ENCODE measurements around the gene MEGF10.

Gene MEGF10

DNA sequence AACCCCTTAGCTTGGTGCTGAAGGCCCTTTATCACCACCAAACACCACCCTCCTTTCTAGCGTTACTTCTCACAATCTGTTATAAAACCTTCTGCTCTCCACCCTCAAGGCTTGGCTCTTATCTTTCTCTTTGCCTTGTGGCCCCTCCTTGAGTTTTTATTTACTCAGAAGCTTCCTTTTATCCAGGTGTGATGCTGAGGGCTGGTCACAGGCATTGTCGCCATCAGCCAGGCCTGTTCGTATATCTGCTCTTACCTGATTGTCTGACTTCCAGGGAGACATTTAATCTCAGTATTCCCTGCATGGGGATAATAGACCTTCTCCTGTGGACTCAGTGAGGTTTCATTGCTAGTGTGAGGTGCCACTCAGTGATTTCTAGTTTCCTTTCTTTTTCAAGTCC, 34.2 kb downstream of the MEGF10 start:
- no peak for DNase-seq (ENCODE audit: low read depth in 1 of 2, low spot score in 1 of 2)

DNA sequence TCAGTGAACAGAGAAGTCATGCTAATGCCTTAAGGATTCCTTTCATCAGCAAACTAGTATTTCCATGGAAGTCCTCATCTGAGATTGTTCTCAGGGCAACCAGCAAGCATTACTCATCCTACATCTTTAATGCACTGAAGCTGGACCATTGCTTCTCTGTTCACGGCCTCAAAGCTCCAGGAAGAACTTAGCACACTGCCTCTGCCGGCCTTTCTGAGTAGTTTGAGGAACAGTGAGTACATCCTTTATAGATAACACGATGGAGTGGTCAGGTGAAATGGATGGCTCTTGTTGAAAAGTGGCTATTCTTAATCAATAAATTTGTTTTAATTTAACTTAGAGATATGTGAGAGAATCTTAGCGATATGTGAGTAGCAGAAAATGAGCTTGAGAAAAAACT, 35.8 kb downstream of the MEGF10 start:
- DNase-seq (ENCODE audit: low read depth in 1 of 2, low spot score in 1 of 2): no peak

DNA sequence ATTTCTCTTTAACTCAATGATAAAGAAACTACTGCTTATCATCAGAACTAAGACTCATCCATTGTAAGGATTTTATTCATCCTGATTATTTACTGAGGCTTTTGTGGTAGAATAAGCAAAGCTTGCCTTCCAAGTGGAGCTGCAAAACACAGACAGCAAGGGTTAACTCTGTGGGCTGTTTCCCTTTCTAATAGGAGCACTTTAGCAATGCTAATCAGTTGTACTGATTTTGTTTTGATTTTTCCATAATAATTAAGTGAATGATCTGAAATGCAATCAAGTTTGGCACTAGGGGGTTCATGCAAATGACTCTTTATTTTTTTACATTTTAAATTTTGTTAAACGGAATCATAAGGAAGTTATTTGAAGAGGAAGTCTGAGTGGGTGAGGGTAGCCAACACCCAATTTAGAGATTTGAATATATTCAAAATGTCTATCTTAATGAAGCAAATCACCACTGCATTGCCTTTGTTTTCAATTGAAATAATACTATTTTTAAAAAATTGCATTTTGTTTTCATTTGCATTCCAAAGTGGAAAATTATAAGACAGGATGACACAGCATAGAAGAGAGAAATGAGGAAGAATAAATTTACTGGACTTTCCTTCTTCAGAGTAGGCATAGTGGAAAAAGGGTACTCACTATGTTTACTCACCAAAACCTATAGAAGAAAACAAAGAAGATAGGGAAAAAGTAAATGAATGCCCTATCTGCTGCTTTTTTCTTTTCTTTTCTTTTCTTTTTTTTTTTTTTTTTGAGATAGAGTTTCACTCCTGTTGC, 36.6 kb downstream of the MEGF10 start:
- DNase-seq (ENCODE audit: low read depth in 1 of 2, low spot score in 1 of 2): no peak

DNA sequence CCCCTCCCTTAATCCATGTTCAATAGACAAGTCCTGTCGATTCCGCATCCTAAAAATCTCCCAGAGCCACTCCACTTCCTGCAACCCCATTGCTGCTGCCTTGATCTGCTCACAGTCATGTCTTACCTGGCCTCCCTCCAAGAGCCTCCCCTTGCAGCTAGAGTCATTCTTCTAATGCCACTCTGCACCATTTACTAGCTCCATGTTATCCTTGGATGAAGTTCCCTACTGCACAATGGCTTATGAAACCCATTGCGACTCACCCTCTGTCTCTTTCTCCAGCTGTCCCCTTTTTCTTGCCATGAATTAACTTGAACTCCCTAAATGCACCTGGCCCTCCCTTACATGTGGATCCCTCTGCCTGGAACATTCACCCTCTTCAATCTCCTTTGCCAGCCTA, 39.5 kb downstream of the MEGF10 start:
- DNase-seq (ENCODE audit: low read depth in 1 of 2, low spot score in 1 of 2): no peak

DNA sequence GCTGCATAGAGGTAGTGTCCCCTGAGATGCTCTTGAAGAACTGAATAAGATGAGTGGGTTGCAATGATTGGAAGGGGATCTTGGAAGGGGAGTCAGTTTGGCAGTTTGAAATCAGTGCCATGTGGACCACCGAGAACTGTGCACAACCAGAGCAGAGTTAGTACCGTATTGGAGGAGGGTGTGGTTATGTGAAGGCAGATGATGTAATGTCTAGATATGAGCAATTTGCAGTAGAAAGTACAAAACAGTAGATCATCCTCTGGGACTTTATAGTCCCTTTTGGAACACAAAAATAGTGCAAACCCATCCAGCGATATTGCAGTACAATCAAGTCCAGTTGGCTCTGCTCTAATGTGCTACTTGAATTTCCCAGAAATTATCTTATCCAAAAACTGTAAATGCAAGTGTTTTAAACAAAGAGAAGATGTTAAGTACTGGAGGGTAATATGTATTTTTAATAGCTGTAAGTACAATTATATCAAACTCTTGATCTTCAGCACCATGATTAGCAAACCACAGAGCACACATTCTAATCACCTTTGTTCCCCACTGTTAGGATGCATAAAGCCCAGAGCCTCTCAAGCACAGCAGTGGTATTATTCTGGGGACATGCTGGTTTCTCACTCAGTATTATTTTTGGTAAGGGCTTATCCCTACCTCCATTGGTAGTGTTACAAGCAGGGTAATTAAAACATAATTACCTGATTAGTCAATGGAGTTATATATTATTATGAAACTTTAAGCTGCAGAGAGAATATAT, 41.5 kb downstream of the MEGF10 start:
- no peak for DNase-seq (ENCODE audit: low read depth in 1 of 2, low spot score in 1 of 2)

DNA sequence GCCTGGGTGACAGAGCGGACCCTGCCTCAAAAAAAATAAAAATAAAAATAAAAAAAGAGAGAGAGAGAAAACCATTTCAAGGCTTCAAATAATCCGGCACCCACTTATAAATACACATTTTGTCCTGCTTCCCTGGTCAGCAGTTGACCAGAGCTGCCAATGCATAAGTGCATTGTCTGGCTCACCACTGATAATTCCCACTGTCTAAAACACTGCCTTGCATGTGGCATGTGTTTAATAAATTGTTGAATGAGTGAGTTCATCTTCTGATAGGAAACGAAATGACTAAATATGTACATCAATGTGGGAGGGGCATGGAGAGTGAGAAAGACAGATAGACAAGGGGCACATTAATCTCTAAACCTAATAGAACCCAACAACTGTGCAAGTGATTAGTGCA, 42.9 kb downstream of the MEGF10 start:
- DNase-seq (ENCODE audit: low read depth in 1 of 2, low spot score in 1 of 2): no peak

DNA sequence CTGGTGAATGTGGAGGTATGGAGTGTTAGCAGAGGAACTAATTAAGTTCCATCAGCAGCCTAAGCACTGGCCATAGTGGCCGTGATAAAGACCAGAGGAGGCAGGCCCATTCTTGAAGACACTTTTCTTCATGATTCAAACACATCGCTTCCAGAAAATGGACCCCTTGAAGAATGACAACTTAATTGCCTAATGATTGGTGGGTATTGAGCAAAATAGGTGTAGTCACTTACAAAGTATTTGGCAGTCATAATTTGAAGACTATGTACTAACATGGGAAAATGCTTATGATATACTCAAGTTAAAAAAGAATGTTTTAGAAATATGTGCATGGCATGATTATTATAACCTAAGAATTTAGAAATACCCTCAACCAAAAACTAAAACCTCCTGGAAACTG, 44.8 kb downstream of the MEGF10 start:
- DNase-seq (ENCODE audit: low read depth in 1 of 2, low spot score in 1 of 2): no peak

DNA sequence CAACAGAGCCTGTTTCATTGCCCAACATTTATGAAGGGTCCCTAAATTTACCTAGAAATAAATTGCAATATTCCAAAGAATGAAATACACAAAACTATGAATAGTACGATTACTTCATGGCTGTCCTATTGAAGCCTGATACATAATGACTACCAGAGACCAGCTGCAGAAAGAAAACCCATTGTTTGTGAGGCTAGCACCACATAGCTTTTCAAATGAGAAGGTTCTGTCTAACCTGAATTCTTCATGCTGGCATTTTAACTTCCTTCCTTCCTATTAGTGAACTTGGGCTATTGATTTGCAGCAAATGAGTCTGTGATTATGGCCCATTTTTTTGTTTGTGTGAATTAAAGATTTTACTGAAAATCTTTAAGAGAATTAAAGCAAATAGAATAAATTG, 47.3 kb downstream of the MEGF10 start:
- no peak for DNase-seq (ENCODE audit: low read depth in 1 of 2, low spot score in 1 of 2)

DNA sequence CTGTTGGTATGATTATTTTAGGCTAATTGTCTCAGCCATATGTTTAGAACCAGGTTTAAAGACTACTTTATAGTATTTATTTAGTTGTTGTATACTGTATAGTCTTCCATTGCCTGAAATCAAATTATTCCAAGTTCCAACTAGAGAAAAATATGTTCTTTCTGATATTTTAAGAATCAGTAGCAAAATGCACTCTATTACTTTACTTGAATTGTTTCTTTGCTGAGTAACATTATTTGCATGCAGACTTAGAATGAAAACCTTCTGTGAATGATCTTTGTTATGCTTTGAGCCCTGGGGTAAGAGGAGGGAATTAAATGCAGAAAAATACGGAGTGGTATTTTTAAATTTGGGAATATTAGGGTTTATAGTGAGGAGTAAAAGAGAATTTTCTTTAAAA, 47.9 kb downstream of the MEGF10 start:
- no peak for DNase-seq (ENCODE audit: low read depth in 1 of 2, low spot score in 1 of 2)

DNA sequence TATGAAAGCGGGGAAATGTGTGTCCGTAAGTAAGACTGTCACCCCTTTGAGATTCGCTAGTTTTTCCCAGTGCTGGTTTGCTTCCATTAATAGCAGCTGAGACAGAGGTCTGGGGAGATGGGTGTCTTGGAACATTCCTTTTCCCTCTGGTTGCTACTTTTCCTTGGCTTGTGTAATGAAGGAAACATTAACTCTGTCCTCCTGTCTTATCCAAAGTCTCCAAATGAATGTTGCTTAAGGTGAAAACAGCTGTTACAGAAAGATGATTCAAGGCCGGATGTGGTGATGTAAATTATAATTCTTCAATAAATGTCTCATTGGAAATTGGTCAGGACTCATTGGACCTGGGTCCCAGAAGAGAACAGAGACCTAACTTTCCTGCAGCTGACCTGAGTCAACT, 50.0 kb downstream of the MEGF10 start:
- no peak for DNase-seq (ENCODE audit: low read depth in 1 of 2, low spot score in 1 of 2)

DNA sequence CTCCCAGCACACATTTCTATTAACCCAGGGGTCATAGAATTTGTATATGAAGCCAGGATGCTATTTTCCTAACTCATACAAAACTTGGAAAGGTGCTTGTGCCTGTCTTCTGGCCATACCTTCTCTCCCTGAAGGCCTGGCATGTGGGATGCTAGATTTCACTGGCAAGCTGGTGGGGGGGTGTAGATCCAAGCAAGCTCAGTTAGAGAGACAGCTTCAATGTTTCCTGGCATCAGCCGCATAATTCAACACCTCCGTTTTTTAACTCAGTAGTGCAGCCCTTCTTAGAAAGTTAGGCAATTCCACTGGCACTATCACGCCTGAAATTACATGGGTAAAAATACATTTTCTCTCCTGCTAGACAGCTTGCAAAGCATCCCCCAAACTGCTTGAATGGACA, 51.8 kb downstream of the MEGF10 start:
- no peak for DNase-seq (ENCODE audit: low read depth in 1 of 2, low spot score in 1 of 2)

DNA sequence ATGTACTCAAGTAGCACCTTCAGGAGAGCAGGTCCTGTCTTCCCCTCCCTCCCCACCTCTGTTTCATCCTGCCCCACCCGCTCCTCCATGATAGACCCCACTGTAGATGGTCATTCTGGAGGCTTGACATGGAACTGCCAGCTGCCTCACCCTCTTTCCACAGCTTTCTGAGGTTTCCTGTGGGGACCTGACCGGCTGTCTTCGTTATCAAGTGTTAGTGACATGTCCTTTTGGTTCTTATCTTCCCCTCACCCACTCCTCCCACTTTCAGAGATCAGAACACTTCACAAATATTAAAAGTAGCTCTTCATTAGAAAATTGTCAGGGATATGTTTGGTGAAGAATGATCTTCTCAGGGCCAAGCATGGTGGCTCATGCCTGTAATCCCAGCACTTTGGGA, 52.7 kb downstream of the MEGF10 start:
- no peak for DNase-seq (ENCODE audit: low read depth in 1 of 2, low spot score in 1 of 2)

DNA sequence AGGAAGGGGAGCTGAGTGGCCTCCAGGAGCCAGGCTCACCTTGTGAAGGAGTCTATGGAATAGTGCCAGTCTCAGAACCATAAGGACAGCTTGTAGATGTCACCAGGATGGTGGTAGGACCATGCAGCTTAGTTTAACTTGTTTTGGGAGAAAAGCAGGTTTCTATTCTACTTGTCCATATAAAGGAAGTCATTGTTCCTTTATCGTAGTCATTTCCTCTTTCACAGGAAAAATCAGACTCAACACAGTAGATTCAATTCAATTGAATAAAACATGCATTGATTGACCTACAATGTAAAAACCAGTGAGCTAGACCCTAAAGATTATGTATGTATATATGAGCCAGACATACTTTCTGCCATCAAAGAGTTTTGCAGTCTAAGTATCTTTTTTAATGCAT, 53.3 kb downstream of the MEGF10 start:
- DNase-seq (ENCODE audit: low read depth in 1 of 2, low spot score in 1 of 2): no peak

DNA sequence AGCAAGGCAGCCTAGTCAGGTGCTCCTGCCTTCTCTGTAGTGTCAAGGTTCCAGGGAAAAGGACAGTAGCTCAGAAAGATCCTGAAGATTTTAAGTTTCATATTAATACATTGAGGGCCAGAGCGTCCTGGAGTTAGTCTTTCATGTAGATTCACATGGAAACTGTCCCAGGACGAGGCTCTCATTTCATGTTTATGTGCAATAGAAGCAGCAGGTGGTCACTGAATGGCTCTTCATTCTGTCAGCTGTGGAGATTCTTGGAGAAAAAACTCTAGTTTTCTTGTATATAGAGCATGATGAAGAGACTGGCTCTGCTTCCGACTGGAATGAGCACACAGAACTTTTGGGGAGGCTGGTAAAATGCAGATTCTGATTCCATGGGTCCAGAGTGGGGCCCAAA, 54.3 kb downstream of the MEGF10 start:
- no peak for DNase-seq (ENCODE audit: low read depth in 1 of 2, low spot score in 1 of 2)

DNA sequence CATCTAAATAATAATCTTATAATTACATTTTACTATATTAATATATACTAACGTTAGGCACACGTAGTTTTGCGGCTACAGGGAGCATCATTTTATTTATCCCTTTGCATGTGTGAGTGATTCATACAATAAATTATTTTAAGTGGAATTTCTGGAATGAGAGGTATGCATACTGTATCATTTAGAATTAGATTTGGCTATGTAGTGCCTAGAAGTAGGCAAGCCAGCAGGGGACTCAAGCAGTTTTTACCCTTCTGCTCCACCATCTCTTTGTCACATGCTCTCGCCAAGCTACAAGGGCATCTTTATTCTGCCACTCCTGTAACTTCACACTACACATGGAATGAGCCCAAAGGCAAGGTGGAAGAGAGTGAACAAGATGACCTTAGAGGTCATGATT, 60.8 kb downstream of the MEGF10 start:
- DNase-seq (ENCODE audit: low read depth in 1 of 2, low spot score in 1 of 2): no peak

DNA sequence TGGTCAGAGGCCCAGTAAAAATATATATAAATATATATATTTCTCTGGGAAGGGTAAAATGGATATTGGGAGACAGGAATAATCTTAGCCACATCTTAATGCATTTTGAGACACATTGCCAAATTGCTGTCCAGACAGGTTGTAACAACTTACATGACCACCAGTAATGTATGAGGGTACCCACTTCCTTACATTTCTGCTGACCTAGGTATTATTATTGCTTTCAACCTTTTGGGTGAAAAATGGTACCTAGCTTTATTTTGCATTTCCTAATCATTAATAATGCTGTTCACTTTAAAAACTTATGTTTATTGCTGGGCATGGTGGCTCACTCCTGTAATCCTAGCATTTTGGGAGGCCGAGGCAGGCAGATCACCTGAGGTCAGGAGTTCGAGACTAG, 61.5 kb downstream of the MEGF10 start:
- DNase-seq (ENCODE audit: low read depth in 1 of 2, low spot score in 1 of 2): no peak

DNA sequence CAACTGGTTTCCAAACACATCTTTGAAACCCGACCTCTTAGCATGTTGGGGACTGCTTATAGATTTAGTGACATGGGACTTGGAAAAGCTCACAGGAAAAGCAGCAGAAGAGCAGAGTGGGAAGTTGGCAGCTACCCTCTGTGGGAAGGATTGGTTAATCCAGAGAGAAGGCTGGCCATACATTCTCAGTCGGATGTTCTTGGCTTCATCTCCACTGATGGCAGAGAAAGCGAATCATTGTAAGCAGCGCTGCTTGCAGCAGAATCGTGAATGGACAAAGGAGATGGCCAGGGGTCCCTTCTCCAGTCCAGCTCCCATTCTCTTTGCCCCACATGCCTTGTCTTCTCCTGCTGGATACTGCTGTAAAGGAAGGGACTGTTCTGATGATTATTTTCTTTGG, 62.7 kb downstream of the MEGF10 start:
- no peak for DNase-seq (ENCODE audit: low read depth in 1 of 2, low spot score in 1 of 2)

DNA sequence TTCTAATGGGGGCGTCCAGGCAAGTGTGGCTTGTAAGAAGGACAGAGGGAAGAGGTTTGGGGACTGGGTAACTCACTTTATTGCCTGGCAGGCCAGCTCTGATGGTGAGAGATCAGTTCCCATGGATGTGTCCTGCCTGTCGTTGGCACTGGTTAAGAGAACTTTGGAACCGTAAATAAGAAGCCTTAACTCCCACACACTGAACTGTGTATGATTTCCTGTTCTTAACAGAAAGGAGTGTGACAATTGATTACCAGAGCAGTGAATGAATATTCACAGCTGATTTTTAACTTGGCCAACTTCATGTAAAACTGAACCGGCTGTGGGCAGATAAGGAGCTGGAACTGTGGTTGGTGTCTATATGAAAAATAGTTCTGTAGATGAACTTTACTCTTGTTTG, 63.2 kb downstream of the MEGF10 start:
- DNase-seq (ENCODE audit: low read depth in 1 of 2, low spot score in 1 of 2): no peak

DNA sequence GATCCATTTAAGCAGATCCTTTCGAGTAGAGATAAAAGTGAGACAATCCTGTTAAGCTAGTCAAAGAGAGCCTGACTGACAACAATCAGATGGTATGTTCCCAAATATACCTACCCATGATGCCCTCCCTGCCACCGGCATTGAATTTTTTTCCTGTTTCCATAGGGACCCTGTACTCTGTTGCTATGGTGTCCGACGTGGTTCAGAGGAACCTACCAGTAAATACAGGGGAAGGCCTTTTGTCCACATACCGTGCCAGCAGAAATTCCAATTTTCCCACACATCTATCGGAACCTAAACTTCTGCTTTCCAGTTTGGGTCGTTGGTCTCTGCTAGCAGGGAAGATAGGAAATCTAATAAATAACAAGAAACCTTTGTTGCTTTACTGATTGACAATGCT, 64.7 kb downstream of the MEGF10 start:
- DNase-seq (ENCODE audit: low read depth in 1 of 2, low spot score in 1 of 2): no peak

DNA sequence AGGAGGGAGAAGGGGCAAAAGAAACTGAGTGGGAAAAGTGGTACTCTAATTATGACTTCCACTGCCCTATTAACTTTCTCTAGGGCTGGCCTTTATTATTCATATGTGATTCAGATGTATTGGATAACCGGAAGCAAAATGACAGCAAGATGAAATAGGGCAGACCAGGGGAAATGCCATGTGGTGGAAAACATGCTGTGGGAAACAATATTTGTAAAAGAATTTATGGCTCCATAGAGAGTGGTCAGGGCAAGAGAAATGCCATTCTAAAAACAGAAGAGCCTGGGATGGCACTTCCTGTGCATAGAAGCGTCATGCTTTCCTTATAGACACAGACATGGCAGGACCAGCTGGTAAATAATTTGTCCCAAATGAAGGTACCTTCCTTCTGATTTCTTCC, 67.7 kb downstream of the MEGF10 start:
- DNase-seq (ENCODE audit: low read depth in 1 of 2, low spot score in 1 of 2): no peak

DNA sequence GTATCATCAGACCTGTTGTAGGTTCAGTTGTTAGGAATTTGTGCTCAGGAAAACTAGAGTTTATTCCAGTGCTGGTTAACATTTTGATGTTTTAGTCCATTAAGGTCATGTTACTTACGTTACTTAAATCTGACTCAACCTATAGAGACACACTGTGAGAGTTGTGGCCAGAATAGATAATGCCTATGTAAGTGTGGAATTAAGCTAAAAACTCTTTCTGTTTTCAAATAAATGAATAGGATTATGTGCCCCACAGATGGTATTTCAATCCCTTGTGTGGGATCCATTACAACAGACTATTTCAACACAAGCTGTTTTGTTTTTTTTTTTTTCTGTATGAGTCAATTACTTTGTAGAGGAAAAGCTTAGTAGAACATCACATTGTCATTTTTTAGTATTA, 68.1 kb downstream of the MEGF10 start:
- DNase-seq (ENCODE audit: low read depth in 1 of 2, low spot score in 1 of 2): no peak

DNA sequence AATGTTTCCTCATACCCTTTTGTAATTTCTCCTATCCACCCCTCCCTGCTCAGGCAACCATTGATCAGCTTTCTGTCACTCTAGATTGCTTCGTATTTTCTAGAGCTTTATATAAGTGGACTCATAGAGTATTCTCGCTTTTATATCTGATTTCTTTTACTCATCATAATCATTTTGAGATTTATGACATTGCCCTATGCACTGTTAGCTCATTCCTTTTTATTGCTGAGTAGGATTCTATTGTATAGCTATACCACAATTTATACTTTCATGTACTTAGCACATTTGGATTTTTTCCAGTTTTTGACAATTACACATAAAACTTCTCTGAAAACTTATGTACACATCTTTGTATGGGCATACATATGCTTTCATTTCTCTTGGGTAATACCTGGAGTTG, 68.9 kb downstream of the MEGF10 start:
- DNase-seq (ENCODE audit: low read depth in 1 of 2, low spot score in 1 of 2): no peak

DNA sequence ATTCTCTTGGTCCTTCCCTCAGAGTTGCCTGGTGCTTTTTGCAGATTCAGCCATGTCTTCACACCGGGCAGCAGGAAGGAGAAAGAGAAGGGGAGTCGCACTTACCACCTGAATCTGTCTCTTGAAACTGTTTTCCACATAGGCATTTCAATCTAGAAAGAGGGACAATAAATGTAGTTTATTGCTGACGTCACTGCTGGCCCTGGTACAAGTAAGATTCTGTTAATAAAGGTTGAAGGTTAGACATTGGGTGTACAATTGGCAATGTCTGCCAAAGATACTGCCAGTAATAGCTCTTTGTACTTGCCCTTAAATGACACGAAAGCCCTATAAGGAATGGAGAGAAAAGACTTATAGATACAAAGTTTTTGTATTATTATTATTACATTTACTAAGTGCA, 72.8 kb downstream of the MEGF10 start:
- DNase-seq (ENCODE audit: low read depth in 1 of 2, low spot score in 1 of 2): no peak

Data from activated CD4-positive, alpha-beta T cell treated with anti-CD3 and anti-CD28 coated beads, Interleukin-2, amount 50 U/mL, for 24 hours (primary cell).